GM18505 (cell line): ENCODE results near the gene BCAR3.
A peak's percentile ranks its signal among the peaks of the same experiment; 100 is the strongest.

Experiments used
- ATAC-seq: cut with Tn5 transposase; IDR thresholded peaks from one replicate; pipeline ENCODE4 v1.9.1; 2021; ENCODE audit not compliant: unreplicated experiment
- POLR2A ChIP-seq: IDR thresholded peaks from 4 replicates; pipeline ENCODE4 v1.6.1; 2011; ENCODE audit warnings: borderline replicate concordance; ENCODE audit not compliant: insufficient read depth, insufficient read length; ENCODE audit errors: extremely low read depth

Gene BCAR3

GRCh38 chr1:93690341-93690740 is 8.7 kb upstream of the BCAR3 start:
- no peak for ATAC-seq
- no peak for TF ChIP-seq POLR2A

- peak; percentile 38 for TF ChIP-seq POLR2A
- ATAC-seq = no peak
Measured at GRCh38 chr1:93689521-93690223, 8.0 kb upstream of the BCAR3 start.

- TF ChIP-seq POLR2A = no peak
- no peak for ATAC-seq
Measured at GRCh38 chr1:93687542-93687941, 5.9 kb upstream of the BCAR3 start.

GRCh38 chr1:93686504-93687250 is 5.0 kb upstream of the BCAR3 start:
- no peak for TF ChIP-seq POLR2A
- ATAC-seq = no peak

- no peak for TF ChIP-seq POLR2A
Measured at GRCh38 chr1:93685918-93686317, 4.3 kb upstream of the BCAR3 start.

GRCh38 chr1:93683234-93683633 is 1.6 kb upstream of the BCAR3 start:
- no peak for ATAC-seq
- TF ChIP-seq POLR2A = no peak

More at GRCh38 chr1:93685918-93686317, 4.3 kb upstream of the BCAR3 start:
- ATAC-seq = no peak

GRCh38 chr1:93681989-93682412 is 364 bp upstream of the BCAR3 start:
- no peak for ATAC-seq
- TF ChIP-seq POLR2A = peak; percentile 59

GRCh38 chr1:93680420-93681100 is 1.1 kb downstream of the BCAR3 start:
- peak; percentile 53 for ATAC-seq

GRCh38 chr1:93680076-93680419 is 1.6 kb downstream of the BCAR3 start:
- no peak for TF ChIP-seq POLR2A

More at GRCh38 chr1:93680420-93681100, 1.1 kb downstream of the BCAR3 start:
- no peak for TF ChIP-seq POLR2A

GRCh38 chr1:93679546-93679945 is 2.1 kb downstream of the BCAR3 start:
- no peak for TF ChIP-seq POLR2A
- no peak for ATAC-seq

More at GRCh38 chr1:93680076-93680419, 1.6 kb downstream of the BCAR3 start:
- no peak for ATAC-seq

- TF ChIP-seq POLR2A = no peak
- ATAC-seq = no peak
Measured at GRCh38 chr1:93678946-93679480, 2.6 kb downstream of the BCAR3 start.

- no peak for ATAC-seq
- TF ChIP-seq POLR2A = no peak
Measured at GRCh38 chr1:93678491-93678890, 3.1 kb downstream of the BCAR3 start.

GRCh38 chr1:93677729-93678128 is 3.9 kb downstream of the BCAR3 start:
- no peak for TF ChIP-seq POLR2A
- no peak for ATAC-seq

GRCh38 chr1:93676427-93676826 is 5.2 kb downstream of the BCAR3 start:
- TF ChIP-seq POLR2A = no peak
- no peak for ATAC-seq

GRCh38 chr1:93675931-93676330 is 5.7 kb downstream of the BCAR3 start:
- ATAC-seq = no peak
- no peak for TF ChIP-seq POLR2A
